ENCODE data around the gene TAF9B.

Gene TAF9B

GRCh38 chrX:78125148-78125547 is 14.3 kb downstream of the TAF9B start:
- Mint-ChIP-seq H3K9me3 (peaks cover 28% of the 10 kb centered on the region), H3K36me3 (ENCODE audit: low read depth) (peaks cover 50% of the 10 kb centered on the region), H3K4me3 (no peak overlapping the region), H3K4me1 (no peaks in the 10 kb centered on the region), H3K27me3 (ENCODE audit: low read depth, poor library complexity) (no peaks in the 10 kb centered on the region), H3K27ac (no peak overlapping the region)
- no peak for DNase-seq
- TF ChIP-seq CTCF (IDR thresholded peaks at IDR 0.05) = no peak

- Mint-ChIP-seq H3K4me1 (no peaks in the 10 kb centered on the region), H3K27ac (no peak overlapping the region), H3K9me3 (peaks cover 34% of the 10 kb centered on the region), H3K27me3 (ENCODE audit: low read depth, poor library complexity) (no peaks in the 10 kb centered on the region), H3K36me3 (ENCODE audit: low read depth) (peaks cover 56% of the 10 kb centered on the region), H3K4me3 (no peak overlapping the region)
- DNase-seq = no peak
- TF ChIP-seq CTCF (IDR thresholded peaks at IDR 0.05) = no peak
Observed at GRCh38 chrX:78124307-78124706, 15.1 kb downstream of the TAF9B start.

GRCh38 chrX:78123190-78123589 is 16.3 kb downstream of the TAF9B start:
- no peaks in the 10 kb centered on the region for H3K27me3 Mint-ChIP-seq (ENCODE audit: low read depth, poor library complexity)
- no peak for DNase-seq
- peaks cover 64% of the 10 kb centered on the region for H3K36me3 Mint-ChIP-seq (ENCODE audit: low read depth)
- peaks cover 5% of the 10 kb centered on the region for H3K4me1 Mint-ChIP-seq
- TF ChIP-seq CTCF (IDR thresholded peaks at IDR 0.05) = no peak
- H3K9me3 Mint-ChIP-seq = peaks cover 42% of the 10 kb centered on the region
- H3K4me3 Mint-ChIP-seq = no peak overlapping the region
- H3K27ac Mint-ChIP-seq = no peak overlapping the region

GRCh38 chrX:78119521-78120227 is 19.8 kb downstream of the TAF9B start:
- H3K9me3 Mint-ChIP-seq = peaks cover 61% of the 10 kb centered on the region
- no peak overlapping the region for H3K4me3 Mint-ChIP-seq
- H3K27ac Mint-ChIP-seq = peak overlapping the region; percentile 94

GRCh38 chrX:78118628-78119027 is 20.8 kb downstream of the TAF9B start:
- H3K36me3 Mint-ChIP-seq (ENCODE audit: low read depth) = peaks cover 80% of the 10 kb centered on the region
- no peak overlapping the region for H3K4me3 Mint-ChIP-seq
- TF ChIP-seq CTCF (IDR thresholded peaks at IDR 0.05) = no peak
- H3K4me1 Mint-ChIP-seq = peaks cover 5% of the 10 kb centered on the region
- no peak overlapping the region for H3K27ac Mint-ChIP-seq
- no peak for DNase-seq
- peaks cover 56% of the 10 kb centered on the region for H3K9me3 Mint-ChIP-seq
- no peaks in the 10 kb centered on the region for H3K27me3 Mint-ChIP-seq (ENCODE audit: low read depth, poor library complexity)

More at GRCh38 chrX:78119521-78120227, 19.8 kb downstream of the TAF9B start:
- H3K4me1 Mint-ChIP-seq = peaks cover 5% of the 10 kb centered on the region
- H3K27me3 Mint-ChIP-seq (ENCODE audit: low read depth, poor library complexity) = no peaks in the 10 kb centered on the region
- H3K36me3 Mint-ChIP-seq (ENCODE audit: low read depth) = peaks cover 85% of the 10 kb centered on the region
- no peak for TF ChIP-seq CTCF (IDR thresholded peaks at IDR 0.05)
- DNase-seq = no peak

GRCh38 chrX:78116766-78117165 is 22.7 kb downstream of the TAF9B start:
- DNase-seq = no peak
- Mint-ChIP-seq H3K4me1 (peaks cover 5% of the 10 kb centered on the region), H3K36me3 (ENCODE audit: low read depth) (peaks cover 83% of the 10 kb centered on the region), H3K27me3 (ENCODE audit: low read depth, poor library complexity) (no peaks in the 10 kb centered on the region), H3K9me3 (peaks cover 48% of the 10 kb centered on the region), H3K27ac (peak overlapping the region; percentile 45), H3K4me3 (no peak overlapping the region)
- no peak for TF ChIP-seq CTCF (IDR thresholded peaks at IDR 0.05)
